Femur (tissue), 1 donor: Measurements from ENCODE around the gene AFF1.
A peak's percentile ranks its signal among the peaks of the same experiment; 100 is the strongest.
"Not testable (repeated sequence)": the region's sequence is repeated elsewhere in the genome, so short reads cannot be mapped to it uniquely, and the experiment has no call there.

Experiments
- DNase-seq: peaks from one replicate; pipeline ENCODE4 v3.0.0-alpha.2; 2017

Gene AFF1

DNA sequence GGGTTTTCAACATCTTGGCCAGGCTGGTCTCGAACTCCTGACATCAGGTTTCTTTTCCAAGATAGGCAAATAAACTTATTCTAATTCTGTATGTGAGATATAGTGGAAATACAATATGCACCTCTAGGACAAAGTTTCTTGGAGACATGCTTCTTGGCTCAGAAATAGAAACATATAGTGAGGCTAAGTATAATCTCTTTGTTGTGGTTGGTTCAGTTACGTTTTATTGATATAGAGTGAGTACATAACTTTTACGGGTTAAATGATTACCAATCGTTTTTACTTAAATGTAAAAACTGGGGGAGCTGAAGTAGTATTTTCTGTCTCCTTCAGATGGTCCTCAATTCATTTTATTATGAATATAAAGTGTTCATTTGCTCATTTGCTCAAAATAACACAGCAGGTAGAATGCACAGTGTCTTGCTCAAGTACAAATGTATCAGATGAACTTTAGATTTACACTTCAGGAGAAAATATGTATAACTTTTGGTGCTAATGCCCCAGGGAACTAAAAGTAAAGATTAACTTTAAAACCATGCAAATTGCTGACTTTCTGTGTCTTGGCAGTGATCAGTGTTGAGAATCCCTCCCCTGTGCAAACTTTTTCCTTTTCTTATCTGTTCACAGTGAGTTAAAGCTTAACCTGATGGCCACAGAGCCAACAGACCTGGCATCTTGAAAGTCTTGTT lies 77.6 kb downstream of the AFF1 start:
- DNase-seq: no peak

DNA sequence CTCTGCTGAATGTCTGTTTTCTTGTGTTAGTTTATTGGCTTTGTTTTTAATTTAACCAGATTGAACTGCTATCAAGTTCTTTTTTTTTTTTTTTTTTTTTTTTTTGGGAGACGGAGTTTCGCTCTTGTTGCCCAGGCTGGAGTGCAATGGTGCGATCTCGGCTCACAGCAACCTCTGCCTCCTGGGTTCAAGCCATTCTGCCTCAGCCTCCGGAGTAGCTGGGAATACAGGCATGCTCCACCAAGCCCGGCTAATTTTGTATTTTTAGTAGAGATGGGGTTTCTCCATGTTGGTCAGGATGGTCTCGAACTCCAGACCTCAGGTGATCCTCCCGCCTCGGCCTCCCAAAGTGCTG lies 78.1 kb downstream of the AFF1 start:
- not testable (repeated sequence) for DNase-seq

DNA sequence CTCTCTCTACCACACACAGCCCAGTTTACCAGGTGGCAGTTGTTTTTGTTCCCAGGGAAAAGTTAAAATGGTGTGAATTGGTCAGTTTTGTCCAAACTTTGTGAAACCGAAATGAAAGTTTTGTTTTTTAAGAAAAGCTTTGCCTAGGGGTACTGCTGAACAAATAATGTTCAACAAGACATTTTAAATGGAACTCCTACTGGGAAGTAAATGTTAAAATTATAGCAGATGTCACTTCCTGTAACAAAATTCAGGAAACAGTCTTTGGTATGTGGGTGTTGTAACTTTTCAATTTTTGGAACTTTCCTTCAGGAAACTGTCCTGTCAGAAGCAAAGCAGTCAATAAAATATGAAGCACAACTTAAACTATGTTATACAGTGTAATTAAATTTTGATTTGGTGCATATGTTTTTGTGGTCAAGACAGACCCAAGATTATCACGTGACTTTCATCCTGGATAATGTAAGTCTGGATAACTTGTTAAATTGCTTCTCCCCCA lies 79.5 kb downstream of the AFF1 start:
- DNase-seq: no peak

DNA sequence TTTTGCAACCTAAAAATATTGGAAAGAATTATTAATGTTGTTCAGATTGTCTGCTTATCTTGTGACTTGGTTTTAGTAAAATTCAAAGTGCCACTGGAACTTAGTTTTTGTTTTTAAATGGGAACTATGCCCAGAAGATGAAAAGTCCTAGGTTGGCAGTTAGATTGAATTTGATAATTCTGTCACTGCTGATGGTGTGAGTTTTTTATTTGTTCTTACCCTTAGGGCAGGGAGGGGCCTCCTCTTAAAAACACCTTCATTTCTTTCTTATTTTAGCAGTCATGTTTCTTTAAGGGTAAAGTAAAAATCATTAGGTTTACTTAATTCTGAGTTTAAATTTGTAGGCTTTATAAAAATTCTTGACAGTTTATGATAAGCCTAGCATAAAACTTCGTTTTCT lies 80.6 kb downstream of the AFF1 start:
- DNase-seq: no peak

DNA sequence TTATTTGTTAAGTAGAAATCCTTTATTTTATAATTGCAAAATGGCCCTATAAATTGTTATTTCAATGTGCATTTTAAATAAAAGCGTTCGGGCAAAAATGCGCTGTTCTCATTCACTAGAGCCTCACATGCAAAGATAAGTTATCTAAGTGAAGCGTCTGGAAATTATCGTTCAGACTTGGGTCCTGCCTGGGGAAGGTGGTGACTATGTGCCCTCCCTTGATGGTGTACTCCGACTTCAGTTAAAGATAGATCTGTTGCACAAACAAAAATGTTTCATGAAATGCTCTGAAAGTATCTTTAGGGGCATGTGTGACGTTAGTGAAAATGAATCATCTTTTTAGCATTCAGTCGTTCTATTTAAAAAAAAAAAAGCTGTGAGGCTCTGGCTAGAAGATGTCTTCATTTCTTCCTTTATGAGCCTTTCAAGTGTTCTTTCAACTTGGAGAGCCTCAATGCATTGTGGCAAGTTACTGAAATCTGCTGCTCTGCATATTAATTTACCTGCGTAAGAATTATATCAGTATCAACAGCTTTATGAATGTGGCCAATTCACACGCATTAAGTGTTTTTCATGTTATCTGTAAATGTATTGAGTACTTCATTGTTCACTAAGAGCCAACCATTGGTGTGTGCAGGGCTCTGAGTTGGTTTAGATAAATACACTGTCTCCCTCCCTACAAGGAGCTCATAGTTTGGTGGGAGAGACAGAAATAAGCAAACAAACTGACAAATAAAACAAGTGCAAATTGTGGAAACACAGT lies 83.0 kb downstream of the AFF1 start:
- no peak for DNase-seq

DNA sequence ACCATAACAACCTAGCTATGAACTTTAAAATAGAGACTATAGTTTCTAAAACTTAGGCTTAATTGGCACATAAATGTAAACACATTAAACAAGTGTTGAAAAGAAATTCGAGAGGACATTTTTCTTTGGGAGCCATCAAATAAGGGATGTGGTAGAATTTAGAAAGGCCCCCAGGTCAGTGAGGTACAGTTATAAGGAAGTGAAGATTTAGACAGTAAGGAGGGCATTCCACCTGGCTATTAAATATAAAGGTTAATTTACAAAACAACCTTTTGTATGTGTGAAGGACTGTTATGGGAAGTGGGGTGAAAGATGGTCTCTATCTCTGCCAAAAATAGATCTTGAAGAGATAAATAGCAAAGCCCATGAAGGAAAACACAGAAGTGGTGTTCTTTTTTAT lies 83.9 kb downstream of the AFF1 start:
- DNase-seq: no peak

DNA sequence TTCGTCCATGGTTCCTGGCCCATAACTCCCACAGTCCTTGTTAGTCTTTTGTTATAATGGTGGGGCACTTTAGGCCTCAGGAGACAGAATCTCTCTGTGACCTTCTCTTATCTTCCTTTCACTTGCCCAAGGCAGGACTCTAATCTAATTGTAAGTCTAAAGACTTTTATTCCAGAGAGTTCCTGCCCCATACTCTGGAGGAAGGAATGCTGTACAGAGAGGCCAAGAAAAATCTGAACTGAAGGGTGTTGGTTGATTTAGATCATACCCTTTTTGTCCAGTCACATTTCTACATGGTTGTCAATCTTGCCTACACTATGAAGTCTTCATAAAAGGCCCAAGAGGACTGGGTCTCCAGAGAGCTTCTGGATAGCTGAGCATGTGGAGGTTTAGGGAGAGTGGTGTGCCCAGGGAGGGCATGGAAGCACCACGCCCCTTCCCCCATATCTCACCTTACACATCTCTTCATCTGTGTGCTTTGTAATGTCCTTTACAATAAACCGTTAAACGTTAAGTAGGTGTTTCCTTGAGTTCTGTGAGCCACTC lies 84.5 kb downstream of the AFF1 start:
- no peak for DNase-seq

DNA sequence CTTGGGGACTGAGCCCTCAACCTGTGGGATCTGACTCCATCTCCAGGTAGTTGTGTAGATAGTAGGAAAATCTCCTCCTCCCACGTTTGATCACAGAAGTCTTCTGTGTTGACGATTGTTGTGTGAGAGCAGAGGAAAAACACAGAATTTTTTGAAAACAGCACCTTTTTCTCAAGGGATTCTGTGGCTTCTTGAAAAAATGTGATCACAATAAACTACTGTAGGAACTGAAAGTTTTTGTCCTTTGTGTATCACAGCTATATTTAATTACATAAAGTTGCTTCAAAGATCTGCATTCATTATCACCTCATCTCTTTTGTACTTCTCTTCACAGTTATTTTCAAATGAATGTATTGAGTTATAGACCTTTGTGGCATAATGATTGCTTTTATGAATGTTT lies 85.1 kb downstream of the AFF1 start:
- DNase-seq: no peak

DNA sequence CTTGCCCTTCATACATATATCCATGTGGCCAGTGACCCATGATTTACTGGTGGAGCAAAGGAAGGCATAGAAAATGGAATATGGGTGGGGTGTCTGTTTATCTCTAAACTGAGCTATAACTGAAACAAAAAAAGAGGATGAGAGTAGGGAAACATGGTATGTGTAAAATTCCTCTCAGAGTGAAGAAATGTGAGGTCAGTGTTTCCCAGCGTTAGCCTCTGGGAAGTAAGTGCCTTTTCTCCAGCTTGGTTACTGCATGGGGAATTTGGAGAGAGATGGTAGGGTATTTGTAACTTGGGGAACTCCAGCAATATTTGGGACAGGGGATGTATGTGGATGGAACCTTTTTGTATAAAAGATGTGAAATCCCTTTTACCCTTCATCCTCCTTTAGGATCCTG lies 89.4 kb downstream of the AFF1 start:
- no peak for DNase-seq

DNA sequence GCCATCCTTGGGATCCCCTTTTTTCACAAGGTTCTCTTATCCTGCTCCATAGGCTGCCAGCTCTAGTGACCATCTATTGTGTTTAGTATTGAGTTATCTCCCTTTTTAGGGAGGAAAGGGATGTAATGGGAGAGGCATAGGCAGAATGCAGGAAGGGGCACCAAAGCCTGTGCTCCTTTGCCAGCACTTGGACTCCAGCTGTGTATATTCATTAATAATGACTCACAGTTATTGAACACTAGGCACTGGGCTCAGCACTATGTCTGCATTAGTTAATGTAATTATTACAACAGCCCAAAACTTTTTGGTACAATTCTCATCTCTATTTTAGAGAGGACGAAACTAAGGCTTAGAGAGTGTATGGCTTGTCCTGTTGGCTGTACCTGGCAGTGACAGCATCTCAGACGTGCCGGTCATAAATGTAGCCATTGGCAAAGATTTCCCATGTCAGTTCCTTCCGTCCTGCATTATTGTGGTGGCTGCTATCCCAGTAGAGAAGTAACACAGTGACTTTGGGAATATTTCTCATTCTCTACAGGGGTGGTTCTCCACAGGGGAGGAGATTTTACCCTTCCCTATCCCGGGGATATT lies 90.3 kb downstream of the AFF1 start:
- no peak for DNase-seq

DNA sequence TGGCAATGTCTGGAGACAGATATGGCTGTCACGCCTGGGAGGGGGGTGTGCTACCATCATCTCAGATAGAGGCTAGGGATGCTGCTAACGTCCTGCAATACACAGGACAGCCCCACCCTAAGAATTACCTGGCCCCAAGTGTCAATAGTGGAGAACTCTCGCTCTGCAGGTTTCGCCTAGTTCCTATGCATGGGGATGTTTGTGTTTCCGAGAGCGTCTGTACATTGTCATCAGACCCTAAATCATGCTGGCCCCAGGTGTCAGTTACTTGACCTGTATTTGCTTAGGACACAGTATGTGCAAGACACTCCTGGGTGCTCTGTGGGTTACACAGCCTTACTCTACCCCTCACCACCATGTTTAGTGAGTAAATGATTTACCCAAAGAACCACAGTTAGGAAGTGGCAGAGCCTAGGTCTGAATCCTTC lies 90.8 kb downstream of the AFF1 start:
- DNase-seq: no peak

DNA sequence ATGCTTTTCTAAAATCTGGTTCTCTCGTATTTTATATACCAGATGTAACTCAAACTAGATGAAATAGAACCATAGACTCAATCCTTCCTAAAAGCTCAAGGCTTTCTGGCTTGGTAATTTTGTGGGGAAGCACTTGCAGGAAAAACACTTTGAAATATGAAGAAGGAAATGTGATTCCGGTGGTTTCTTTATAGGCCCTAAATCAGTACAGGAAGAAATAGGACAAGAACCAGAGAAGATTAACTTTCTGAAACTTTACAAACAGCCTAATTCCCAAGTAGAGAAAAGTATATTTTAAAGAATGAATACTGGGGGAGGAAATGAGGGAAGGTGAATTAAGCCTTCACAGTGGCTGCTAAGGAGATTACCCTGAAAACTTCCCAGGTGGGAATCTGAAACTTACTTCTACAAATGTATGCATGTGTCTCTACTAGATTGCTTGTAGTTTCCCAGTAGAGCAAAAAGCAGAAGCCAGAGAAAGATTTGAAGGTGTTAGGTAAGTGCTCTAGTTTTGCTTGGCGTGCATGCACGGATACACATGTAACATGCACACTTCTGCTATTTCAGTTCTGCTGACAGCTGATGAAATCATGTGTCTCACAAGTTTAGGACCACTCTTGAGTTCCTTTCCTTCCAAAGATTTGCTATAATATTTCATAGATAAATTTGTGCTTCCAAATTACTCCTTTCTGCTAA lies 92.1 kb downstream of the AFF1 start:
- no peak for DNase-seq

DNA sequence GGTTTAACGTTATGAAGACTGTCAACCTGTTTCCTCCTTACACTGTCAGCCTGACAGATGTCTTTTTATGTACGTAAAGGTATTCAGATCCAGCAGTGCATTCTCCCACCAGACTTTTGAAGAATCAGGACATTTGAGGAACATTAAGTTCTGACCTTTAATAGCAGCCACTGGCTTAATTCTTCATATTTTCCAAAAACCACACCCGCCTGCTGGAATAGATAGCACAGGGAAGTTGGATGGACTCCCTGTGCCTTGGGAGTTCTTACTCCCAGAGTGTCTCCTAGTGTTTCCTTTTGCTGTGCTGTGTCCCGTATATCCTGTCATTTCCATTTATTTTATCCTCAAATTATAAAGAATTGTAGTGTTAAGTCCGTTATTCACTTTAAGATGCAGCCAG lies 94.5 kb downstream of the AFF1 start:
- DNase-seq: no peak

DNA sequence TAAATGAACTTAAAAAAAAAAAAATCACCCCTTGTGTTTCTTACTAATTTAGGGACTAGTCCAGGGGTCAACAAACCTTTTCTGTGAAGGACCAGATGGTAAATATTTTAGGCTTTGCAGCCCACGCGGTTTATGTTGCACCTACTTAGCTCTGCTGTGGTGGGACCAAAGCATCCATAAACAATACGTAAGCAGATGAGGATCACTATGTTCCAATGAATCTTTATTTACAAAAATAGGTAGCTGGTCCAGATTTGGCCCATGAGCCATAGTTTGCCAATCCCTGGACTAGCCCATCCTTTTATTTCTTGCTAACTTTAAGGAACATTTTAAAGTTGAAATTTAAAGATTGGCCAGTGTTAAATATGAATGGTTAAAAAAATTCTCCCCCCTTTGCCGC lies 95.3 kb downstream of the AFF1 start:
- DNase-seq: no peak

DNA sequence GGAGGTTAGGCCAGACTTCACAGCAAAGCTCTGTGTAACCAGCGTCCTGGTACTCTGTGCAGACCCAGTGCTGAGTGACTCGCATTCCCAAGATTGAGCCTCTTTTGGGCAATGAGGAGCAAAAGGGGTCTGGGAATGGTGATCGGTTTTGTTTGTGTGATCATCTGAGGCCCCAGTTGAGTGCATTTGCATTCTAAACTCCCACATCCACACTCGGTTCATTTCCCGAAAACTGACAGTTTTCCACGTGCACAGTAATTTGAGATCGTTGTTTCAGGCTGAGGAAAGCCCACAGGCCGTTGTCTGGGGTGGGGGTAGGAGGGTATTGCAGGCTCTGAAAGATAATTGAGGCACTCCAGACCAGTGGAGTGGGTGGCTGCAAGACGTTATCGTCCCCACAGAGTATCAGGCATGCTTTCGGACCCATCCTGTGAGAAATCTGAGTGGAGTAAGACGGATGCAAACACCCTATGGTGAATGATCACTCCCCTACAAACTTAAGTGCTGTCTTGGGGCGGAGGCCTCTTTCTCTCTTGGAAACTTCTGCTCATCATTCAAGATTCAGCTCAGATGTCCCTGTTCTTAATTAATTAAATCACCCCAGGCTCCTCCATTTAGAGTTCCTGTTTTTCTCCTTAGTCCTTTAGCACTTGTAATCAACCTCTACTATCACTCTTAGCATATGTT lies 96.1 kb downstream of the AFF1 start:
- DNase-seq: peak; percentile 50

DNA sequence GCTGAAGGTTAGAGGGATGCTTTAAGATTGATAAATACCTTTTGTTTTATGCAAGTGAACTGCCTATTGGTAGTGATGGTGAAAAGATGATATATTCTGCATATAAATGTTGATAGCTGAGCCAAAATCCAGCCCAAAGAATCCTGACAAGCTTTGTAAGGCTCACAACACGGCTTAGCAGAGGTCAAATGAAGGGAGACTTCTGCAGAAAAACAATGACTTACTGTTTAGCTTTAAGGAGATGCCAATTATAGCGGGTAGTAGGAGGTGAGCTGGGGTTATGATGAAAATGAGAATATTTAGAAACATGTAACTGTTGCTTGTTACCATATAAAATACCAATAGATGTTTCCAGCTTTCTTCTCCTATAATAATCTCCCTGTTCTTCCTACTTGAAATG lies 97.1 kb downstream of the AFF1 start:
- no peak for DNase-seq

DNA sequence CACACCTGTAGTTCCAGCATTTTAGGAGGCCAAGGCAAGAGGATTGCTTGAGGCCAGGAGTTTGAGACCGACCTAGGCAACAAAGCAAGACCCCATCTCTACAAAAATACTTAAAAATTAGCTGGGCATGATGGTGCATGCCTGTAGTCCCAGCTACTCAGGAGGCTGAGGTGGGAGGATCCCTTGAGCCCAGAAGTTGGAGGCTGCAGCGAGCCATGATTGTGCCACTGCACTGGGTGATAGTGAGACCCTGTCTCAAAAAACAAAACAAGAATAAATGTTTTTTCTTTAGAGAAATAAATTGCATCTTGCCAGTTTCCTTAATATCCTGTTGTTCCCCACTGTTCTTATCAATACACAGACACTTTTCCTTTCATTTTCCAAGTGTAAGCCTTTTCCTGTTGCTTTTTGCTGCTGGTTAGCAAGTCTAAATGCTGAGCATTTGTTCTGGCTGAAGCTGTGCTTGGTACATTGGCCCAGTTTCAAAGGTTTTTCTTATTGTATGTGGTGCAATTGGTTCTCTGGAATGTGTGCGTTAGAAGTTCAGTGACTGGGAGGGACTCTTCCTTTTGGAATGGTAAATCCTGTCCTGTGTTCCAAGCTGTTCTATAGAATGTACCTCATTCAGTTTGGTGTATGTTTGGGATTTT lies 98.2 kb downstream of the AFF1 start:
- DNase-seq: no peak

DNA sequence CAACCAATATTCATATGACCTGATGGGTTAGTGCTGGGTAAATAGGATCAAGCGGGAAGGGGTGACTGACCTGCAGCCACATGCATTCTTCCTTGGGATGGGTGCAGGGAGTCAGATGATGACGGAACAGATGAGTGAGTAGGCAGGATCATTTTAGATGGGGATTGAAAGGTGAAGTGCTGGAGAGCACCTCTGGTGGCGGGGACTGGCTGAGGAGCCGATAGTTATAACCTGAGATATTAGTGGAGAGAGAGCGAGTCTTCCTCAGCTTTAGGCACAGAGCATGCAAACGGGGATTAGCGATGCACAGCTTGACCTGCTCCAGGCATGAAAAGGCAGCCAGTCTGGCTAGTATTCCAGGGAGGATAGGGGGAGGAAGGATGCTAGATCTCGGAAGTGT lies 99.1 kb downstream of the AFF1 start:
- DNase-seq: no peak

DNA sequence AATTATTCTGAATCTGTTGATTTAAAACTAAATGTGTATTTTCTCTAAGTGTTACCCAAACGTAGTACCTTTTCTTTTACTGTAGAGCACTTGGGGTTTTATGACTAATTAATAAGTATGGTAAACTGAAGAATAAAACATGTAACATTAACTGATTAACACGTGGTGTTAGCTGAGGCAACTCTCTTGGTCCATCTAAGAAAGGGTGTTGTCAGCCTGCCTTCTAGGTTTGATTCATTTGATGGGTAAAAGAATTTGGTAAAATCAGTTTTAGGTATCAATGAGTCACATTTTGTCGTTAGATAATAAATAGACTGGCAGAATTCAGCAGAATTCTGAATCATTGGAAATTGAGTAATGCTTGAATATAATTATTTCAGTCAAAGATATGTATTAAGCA lies 99.7 kb downstream of the AFF1 start:
- no peak for DNase-seq

DNA sequence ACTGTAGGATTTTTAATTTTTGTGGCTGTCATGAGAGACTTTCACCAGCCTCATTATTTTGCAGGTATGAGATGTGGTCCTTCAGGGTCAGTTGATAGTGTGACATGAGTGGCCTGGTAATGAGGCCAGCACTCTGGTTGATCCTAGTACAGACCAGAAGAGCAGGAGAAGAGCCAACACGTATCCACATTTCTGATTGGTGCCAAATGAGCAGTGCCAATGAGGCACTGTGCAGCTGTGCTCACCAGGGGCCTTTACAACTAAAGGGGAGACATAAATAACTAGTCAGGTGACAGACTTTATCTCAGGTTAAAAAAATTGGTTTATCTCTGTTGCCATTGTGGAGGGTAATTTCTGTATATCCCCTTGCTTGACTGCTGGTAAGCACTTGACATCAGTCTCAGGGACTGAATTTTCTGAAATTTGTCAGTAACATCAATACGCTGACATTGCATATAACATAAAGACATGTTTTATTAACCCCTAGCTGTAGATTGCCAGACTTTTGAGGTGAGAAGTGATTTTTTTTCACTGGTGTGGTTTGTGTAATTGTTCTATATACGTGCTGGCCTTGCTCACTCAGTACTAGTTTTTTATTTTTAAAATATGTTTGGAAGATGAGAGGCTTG lies 101.2 kb downstream of the AFF1 start:
- no peak for DNase-seq

DNA sequence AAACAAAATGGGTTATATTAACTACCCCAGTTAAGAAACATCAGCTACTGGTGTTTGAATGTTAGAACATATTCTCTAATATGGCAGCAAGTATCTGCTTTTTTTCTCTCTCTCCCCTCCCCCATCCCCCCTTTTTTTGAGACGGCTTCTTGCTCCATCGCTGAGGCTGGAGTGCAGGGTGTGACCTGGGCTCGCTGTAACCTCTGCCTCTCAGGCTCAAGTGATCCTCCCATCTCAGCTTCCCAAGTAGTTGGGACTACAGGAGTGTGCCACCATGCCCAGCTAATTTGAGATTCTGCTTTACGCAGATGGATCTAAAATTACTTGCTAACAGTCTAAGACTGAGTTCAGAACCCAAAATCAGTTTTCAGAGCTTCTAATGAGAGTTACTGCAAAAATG lies 101.9 kb downstream of the AFF1 start:
- DNase-seq: no peak

DNA sequence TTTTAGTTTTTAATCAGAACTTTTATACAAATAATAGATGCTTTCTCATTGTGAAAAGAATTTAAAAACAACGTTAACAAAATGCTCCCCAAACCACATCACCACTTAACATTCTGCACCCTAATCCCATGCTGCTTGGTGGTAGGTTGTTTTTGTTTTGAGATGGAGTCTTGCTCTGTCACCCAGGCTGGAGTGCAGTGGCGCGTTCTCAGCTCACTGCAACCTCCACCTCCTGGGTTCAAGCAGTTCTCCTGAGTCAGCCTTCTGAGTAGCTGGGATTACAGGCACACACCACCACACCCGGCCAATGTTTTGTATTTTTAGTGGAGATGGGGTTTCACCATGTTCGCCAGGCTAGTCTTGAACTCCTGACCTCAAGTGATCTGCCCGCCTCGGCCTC lies 102.4 kb downstream of the AFF1 start:
- not testable (repeated sequence) for DNase-seq
